ENCODE measurements around the gene DLG2.

GRCh38 chr11:84580428-84580827 lies 1046.7 kb downstream of the DLG2 start:
- TF ChIP-seq POLR2AphosphoS5 (IDR thresholded peaks at IDR 0.05; ENCODE audit: low read depth, low read length) (no peak), TAF1 (IDR thresholded peaks at IDR 0.05; ENCODE audit: borderline replicate concordance, insufficient read depth, low read length) (no peak)
